GM12878 (cell line): Measurements from ENCODE around the gene ANAPC2. TPM values are rescaled to one million over a fixed set of nuclear protein-coding genes. Genes with fewer than 3 reads are reported as not detected.

Experiments
- ATAC-seq: fragments of 200-7000 bp; cut with Tn5 transposase; 3 replicates; pipeline ENCODE4 v1.9.1; 2020; ENCODE audit warnings: mild to moderate bottlenecking, moderate library complexity
- BruUV-seq: library from RNA; stranded (reverse); fragments of 400-500 nt; replicated peaks from 2 replicates; lab custom pipeline; 2021; lab: Mats Ljungman, UMichigan
- CTCF ChIA-PET: fragments of 300-600 bp; sonication (Branson Sonifier 250); formaldehyde crosslinking; extraction: SDS; loops from one replicate; lab custom pipeline; 2021; ENCODE audit warnings: inconsistent platforms; lab: Yijun Ruan, JAX
- POLR2A ChIA-PET: fragments of 350-600 bp; formaldehyde crosslinking; extraction: SDS; loops from one replicate; lab custom pipeline; 2021; ENCODE audit warnings: inconsistent platforms; lab: Charles Lee
- RAD21 ChIA-PET: fragments of 300-600 bp; sonication (Branson Sonifier 250); formaldehyde crosslinking; loops from one replicate; lab custom pipeline; 2023; ENCODE audit warnings: antibody characterized with exemption; ENCODE audit not compliant: unreplicated experiment; lab: Charles Lee
- SMC1A ChIA-PET: fragments of 300-600 bp; sonication (Branson Sonifier 250); formaldehyde crosslinking; loops from one replicate; lab custom pipeline; 2023; ENCODE audit not compliant: unreplicated experiment, uncharacterized antibody; lab: Charles Lee
- DNase-seq: peaks from one replicate; pipeline ENCODE4 v3.0.0-alpha.2; 2011; ENCODE audit warnings: low read depth, low spot score
- FAIRE-seq: peaks from 3 replicates; lab custom pipeline; 2011; peaks lifted over from hg19 to GRCh38; lab: Jason Lieb, UNC
- H2AFZ ChIP-seq: 2 replicates; pipeline ENCODE4 v1.6.0; 2011; ENCODE audit warnings: low read depth, low read length, control low read depth; ENCODE audit not compliant: control insufficient read depth
- H3K27ac ChIP-seq: 2 replicates; pipeline ENCODE4 v1.5.1; 2011; ENCODE audit warnings: control low read depth; ENCODE audit not compliant: control insufficient read depth, insufficient read depth
- H3K27me3 ChIP-seq, 2 experiments: replicated peaks in 1 of 2; 2 replicates each; pipeline versions ENCODE4 v1.6.0 to v1.6.1; 2011; ENCODE audit warnings: low read length in 1 of 2; ENCODE audit not compliant: control insufficient read depth in 2 of 2, insufficient read depth in 2 of 2
- H3K36me3 ChIP-seq, 2 experiments: 2 replicates each; pipeline ENCODE4 v1.5.1; 2011; ENCODE audit warnings: low read length in 1 of 2; ENCODE audit not compliant: control insufficient read depth in 2 of 2, insufficient read depth in 2 of 2
- H3K4me1 ChIP-seq: 2 replicates; pipeline ENCODE4 v1.6.1; 2011; ENCODE audit warnings: mild to moderate bottlenecking, low read length, moderate library complexity, mixed read lengths; ENCODE audit not compliant: control insufficient read depth, insufficient read depth
- H3K4me2 ChIP-seq: 2 replicates; pipeline ENCODE4 v1.6.0; 2011; ENCODE audit warnings: control low read depth; ENCODE audit not compliant: control insufficient read depth, insufficient read depth
- H3K4me3 ChIP-seq: fragments of 200-600 bp; sonication (generic); 2 replicates; pipeline ENCODE4 v1.5.1; 2016
- H3K79me2 ChIP-seq: 2 replicates; pipeline ENCODE4 v1.6.0; 2011; ENCODE audit warnings: low read length; ENCODE audit not compliant: control insufficient read depth, insufficient read depth
- H3K9ac ChIP-seq: 2 replicates; pipeline ENCODE4 v1.8.0; 2011; ENCODE audit warnings: low read length, control low read depth, mixed read lengths; ENCODE audit not compliant: control insufficient read depth, insufficient read depth
- H3K9me3 ChIP-seq: replicated peaks from 3 replicates; pipeline ENCODE4 v1.5.1; 2011; ENCODE audit warnings: mild to moderate bottlenecking, low read length; ENCODE audit not compliant: control insufficient read depth, insufficient read depth
- H4K20me1 ChIP-seq: 2 replicates; pipeline ENCODE4 v1.6.0; 2011; ENCODE audit not compliant: control insufficient read depth, insufficient read depth
- BCL3 ChIP-seq: IDR thresholded peaks from 2 replicates; pipeline ENCODE4 v1.6.1; 2011; ENCODE audit warnings: borderline replicate concordance, low read depth, mild to moderate bottlenecking, moderate library complexity, low read length; ENCODE audit not compliant: insufficient read depth, poor library complexity, severe bottlenecking
- ETV6 ChIP-seq, 2 experiments: fragments of 450-650 bp in 1 of 2; IDR thresholded peaks in 1 of 2; conservative IDR thresholded peaks in 1 of 2; 2 replicates each; pipeline ENCODE4 v1.6.1; 2014; ENCODE audit warnings: antibody characterized with exemption in 1 of 2, borderline replicate concordance in 1 of 2, low read depth in 1 of 2, mild to moderate bottlenecking in 1 of 2, moderate library complexity in 1 of 2
- TCF3 ChIP-seq: IDR thresholded peaks from 2 replicates; pipeline ENCODE4 v1.6.1; 2012; ENCODE audit warnings: low read depth, mild to moderate bottlenecking, low read length, borderline replicate concordance; ENCODE audit not compliant: insufficient read depth
- WGBS: methylation state at CpG from one replicate; pipeline ENCODE4 v1.1.6; 2016; ENCODE audit warnings: low lambda C conversion rate; ENCODE audit not compliant: insufficient replicate concordance, insufficient coverage; ENCODE audit errors: missing lambda C conversion rate; 5-methylcytosine and 5-hydroxymethylcytosine counted together
- in situ Hi-C: fragments of 300-500 bp; cut with MboI; formaldehyde crosslinking; loops from 9 replicates; pipeline ENCODE4 v1.14.3; 2018; ENCODE audit warnings: mixed read lengths
- intact Hi-C: fragments of 100-400 bp; cut with micrococcal nuclease; formaldehyde crosslinking; loops from one replicate; pipeline ENCODE4 v1.14.2; 2022; ENCODE audit not compliant: unreplicated experiment
- polyA plus RNA-seq, 11 experiments: library from polyadenylated mRNA; depleted of rRNA in 4 of 11; unstranded in 6 of 11; stranded (reverse) in 5 of 11; fragments of >200 nt; fragmentation: Nextera tagmentation in 4 of 11; fragmentation: Illumina TruSeq in 1 of 11; extraction: Ambion mirVana in 4 of 11; extraction: Trizol in 1 of 11; gene quantifications; 1 replicate in 1 of 11; 2 replicates in 10 of 11; pipeline versions ENCODE4 v1.2.1 to v1.2.3, GENCODE V29; 2011 to 2016; ENCODE audit warnings: inconsistent platforms in 2 of 11, missing spikeins in 2 of 11, low read depth in 1 of 11
- total RNA-seq, 4 experiments: library from RNA; depleted of rRNA in 3 of 4; stranded (reverse); fragments of >200 nt in 3 of 4; fragmentation: Illumina TruSeq in 1 of 4; extraction: Trizol in 1 of 4; gene quantifications; 2 replicates each; pipeline versions ENCODE4 v1.2.1 to v1.2.3, GENCODE V29; 2013 to 2021

Gene ANAPC2
- total and polyA plus RNA-seq, 10 of the 15 experiments (the other 5 are each of a cell fraction or from before 2014, with no cell fraction given) = 0.03 to 65.2 (median 20.5) TPM

- no peaks in the 10 kb centered on the region for H4K20me1 ChIP-seq
- no peak for FAIRE-seq
- no peaks in the 10 kb centered on the region for H3K27me3 ChIP-seq
- no peaks in the 10 kb centered on the region for H3K79me2 ChIP-seq
- in situ Hi-C loops = no loop called here
- RAD21 ChIA-PET = interaction anchor here (0.6 kb wide), 1 partner anchor 13 kb away, joined by 3 read pairs; no protein-coding TSS in a partner anchor
- H3K9me3 ChIP-seq = no peaks in the 10 kb centered on the region
- BruUV-seq = no TSS peak
- CTCF ChIA-PET = no interaction called here
- no peaks in the 10 kb centered on the region for H3K36me3 ChIP-seq
- SMC1A ChIA-PET = no interaction called here
- no peak for ATAC-seq
- 74% methylated on average over 26 of the region's 26 CpGs for WGBS
- H3K9ac ChIP-seq = no peak overlapping the region
- H3K27ac ChIP-seq = no peak overlapping the region
- intact Hi-C loops = no loop called here
- POLR2A ChIA-PET = interaction anchor here (1.0 kb wide), 1 partner anchor 17 kb away, joined by 3 read pairs; no protein-coding TSS in a partner anchor
- H3K4me3 ChIP-seq = no peak overlapping the region
- 0 out of 2 replicates have a peak, but pooled peaks have one; percentile 11 for TF ChIP-seq TCF3
- TF ChIP-seq BCL3 = peak; percentile 77
- TF ChIP-seq ETV6 (conservative IDR thresholded peaks at IDR 0.05 in 1 of 2, IDR thresholded peaks at IDR 0.05 in 1 of 2; ENCODE audit: borderline replicate concordance in 1 of 2, low read depth in 1 of 2) = no peak
- TF ChIP-seq, all 136 proteins: peak for 2
- Histone ChIP-seq H2AFZ (no peak overlapping the region), H3K4me2 (no peak overlapping the region), H3K4me1 (peaks cover 9% of the 10 kb centered on the region; the same call in 1 of the 2 replicates)
- DNase-seq = no peak
Observed at GRCh38 chr9:137147091-137147792, 41.1 kb downstream of the ANAPC2 start.
